ENCODE data around the gene INSIG1. TPM values are rescaled to one million over a fixed set of nuclear protein-coding genes. Genes with fewer than 3 reads are reported as not detected.

INSIG1 gene
- total RNA-seq (2021) (75.7 and 103 TPM in 2 replicates), Bru-seq, nascent RNA (percentile 98 among the genes with signal in this experiment), BruChase-seq, experiment 1, labeled RNA remaining after a 2-hour chase (percentile 97 among the genes with signal in this experiment), BruChase-seq, experiment 2, labeled RNA remaining after a 6-hour chase (percentile 95 among the genes with signal in this experiment)
- long read RNA-seq, transcript INSIG1-201 (6 exons, 3,010 nt) = major isoform, 164 of 253 reads
- long read RNA-seq, partial matches to known transcripts = 19 of 253 reads
- long read RNA-seq, other reads (novel, unspliced or antisense) = 67 of 253 reads

DNA sequence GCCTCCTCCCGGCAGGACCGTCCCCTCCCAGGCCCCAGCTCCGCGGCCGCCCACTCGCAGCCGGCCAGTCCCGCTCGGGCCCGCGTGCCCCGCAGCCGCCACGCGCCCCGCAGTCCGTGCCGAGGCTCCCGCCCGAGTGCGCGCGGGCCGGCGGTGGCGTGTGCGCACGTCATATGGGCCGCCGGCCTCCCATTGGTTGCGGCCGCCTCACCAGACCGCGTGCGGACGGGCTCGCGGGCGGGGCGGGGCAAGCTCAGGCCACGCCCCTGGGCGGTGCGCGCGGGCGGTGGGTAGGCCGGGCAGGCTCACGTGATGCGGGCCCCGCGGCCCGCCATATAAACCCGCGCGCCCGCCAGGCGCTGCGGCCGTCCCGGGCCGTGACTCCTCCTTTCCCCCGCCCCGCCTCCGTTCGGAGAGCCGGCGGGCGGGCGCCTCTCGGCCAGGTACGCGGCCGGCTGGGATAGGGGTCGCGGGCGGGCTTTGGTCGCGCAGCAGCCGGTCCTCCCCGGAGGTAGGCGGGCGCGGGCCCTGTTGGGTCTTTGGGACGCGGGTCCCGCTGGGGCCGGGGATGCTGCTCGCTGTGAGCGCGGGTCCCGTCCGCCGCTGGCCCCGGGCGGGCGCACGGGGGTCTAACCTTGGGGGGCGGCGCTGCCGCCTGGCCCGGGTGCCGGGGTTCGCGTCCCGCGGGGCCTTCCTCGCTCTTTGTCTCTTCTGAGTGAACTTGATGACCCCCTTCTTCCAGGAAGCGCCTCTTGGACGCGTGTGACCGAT lies at the start of gene INSIG1:
Gene INSIG1 (plus strand): TSS at position 362 of the 771 bp plus-strand sequence. CDS start 408 bp downstream, at position 770.
- Histone ChIP-seq H2AFZ (peak within 1 kb of the TSS; percentile 86), H3K27ac (peak within 1 kb of the TSS; percentile 81), H3K9me3 (ENCODE audit: insufficient read depth, low read depth) (no peaks in the 10 kb centered on the region), H3K27me3 (ENCODE audit: insufficient read depth, low read depth) (no peaks in the 10 kb centered on the region), H3K4me1 (replicated peaks; ENCODE audit: insufficient read depth) (peaks cover 42% of the 10 kb centered on the region), H3F3A (ENCODE audit: insufficient read depth, low read depth) (peaks cover 41% of the 10 kb centered on the region), H4K20me1 (ENCODE audit: insufficient read depth) (peaks cover 28% of the 10 kb centered on the region), H3K4me3 (peak within 1 kb of the TSS; percentile 90), H3K36me3 (ENCODE audit: low read depth) (peaks cover 24% of the 10 kb centered on the region), H3K79me2 (ENCODE audit: low read depth) (peaks cover 49% of the 10 kb centered on the region), H3K9me2 (ENCODE audit: insufficient read depth) (no peaks in the 10 kb centered on the region), H3K4me2 (peak within 1 kb of the TSS; percentile 93)
- POLR2A ChIA-PET (ENCODE audit: unreplicated experiment) = interaction anchor here (0.6 to 1.2 kb wide), 6 partner anchors 35 to 294 kb away, joined by 3 to 14 read pairs (median 6); no protein-coding TSS in a partner anchor
- peak; percentile 83 to 98 for DNase-seq
- TF ChIP-seq, protein P1, sequence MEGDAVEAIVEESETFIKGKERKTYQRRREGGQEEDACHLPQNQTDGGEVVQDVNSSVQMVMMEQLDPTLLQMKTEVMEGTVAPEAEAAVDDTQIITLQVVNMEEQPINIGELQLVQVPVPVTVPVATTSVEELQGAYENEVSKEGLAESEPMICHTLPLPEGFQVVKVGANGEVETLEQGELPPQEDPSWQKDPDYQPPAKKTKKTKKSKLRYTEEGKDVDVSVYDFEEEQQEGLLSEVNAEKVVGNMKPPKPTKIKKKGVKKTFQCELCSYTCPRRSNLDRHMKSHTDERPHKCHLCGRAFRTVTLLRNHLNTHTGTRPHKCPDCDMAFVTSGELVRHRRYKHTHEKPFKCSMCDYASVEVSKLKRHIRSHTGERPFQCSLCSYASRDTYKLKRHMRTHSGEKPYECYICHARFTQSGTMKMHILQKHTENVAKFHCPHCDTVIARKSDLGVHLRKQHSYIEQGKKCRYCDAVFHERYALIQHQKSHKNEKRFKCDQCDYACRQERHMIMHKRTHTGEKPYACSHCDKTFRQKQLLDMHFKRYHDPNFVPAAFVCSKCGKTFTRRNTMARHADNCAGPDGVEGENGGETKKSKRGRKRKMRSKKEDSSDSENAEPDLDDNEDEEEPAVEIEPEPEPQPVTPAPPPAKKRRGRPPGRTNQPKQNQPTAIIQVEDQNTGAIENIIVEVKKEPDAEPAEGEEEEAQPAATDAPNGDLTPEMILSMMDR (conservative IDR thresholded peaks at IDR 0.05) = no peak
- TF ChIP-seq EZH2 (IDR thresholded peaks at IDR 0.05; ENCODE audit: low read depth) = no peak
- intact Hi-C loops (cut with micrococcal nuclease; ENCODE audit: unreplicated experiment) = loop anchor here (1.0 to 2.0 kb wide), 6 partner anchors 35 to 293 kb away; no protein-coding TSS in a partner anchor
- no TSS peak for BruUV-seq (replicated peaks)
- CTCF ChIA-PET = interaction anchor here (0.6 to 0.8 kb wide), 5 partner anchors 47 to 369 kb away, joined by 3 to 6 read pairs (median 5); no protein-coding TSS in a partner anchor

DNA sequence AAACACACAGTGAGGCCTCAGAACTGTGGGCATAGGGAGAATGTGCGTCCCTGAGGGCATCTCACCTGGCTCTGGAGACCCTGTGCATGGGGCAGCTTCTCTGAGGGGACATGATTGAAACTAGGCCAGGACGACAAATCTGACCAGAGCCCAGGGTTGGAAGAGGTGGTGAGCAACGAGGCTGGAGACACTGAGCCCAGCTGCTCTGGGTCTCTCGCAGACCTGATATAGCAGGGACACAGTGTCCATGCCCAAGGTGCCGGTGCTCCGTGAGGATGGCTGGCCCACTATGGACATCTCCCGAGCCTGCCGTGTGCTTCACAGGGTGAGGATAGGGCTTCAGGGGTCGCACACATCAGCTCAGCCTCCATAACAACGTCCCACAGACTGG lies 49.3 kb upstream of the INSIG1 start:
- Histone ChIP-seq H3K27ac (no peak overlapping the region), H3K4me2 (no peak overlapping the region), H3K4me3 (no peak overlapping the region), H3F3A (ENCODE audit: insufficient read depth, low read depth) (no peaks in the 10 kb centered on the region), H4K20me1 (ENCODE audit: insufficient read depth) (no peaks in the 10 kb centered on the region), H3K36me3 (ENCODE audit: low read depth) (no peaks in the 10 kb centered on the region), H3K9me3 (ENCODE audit: insufficient read depth, low read depth) (peaks cover 9% of the 10 kb centered on the region), H3K79me2 (ENCODE audit: low read depth) (no peaks in the 10 kb centered on the region), H2AFZ (no peak overlapping the region), H3K27me3 (ENCODE audit: insufficient read depth, low read depth) (peaks cover 38% of the 10 kb centered on the region; the same call in 1 of the 2 replicates), H3K9me2 (ENCODE audit: insufficient read depth) (no peaks in the 10 kb centered on the region), H3K4me1 (replicated peaks; ENCODE audit: insufficient read depth) (peaks cover 9% of the 10 kb centered on the region; the same call in 1 of the 2 replicates)
- POLR2A ChIA-PET (ENCODE audit: unreplicated experiment) = no interaction called here
- no peak for DNase-seq
- no TSS peak for BruUV-seq (replicated peaks)
- no peak for TF ChIP-seq EZH2 (IDR thresholded peaks at IDR 0.05; ENCODE audit: low read depth)
- TF ChIP-seq, protein P1 (conservative IDR thresholded peaks at IDR 0.05) = no peak
- CTCF ChIA-PET = no interaction called here
- intact Hi-C loops (cut with micrococcal nuclease; ENCODE audit: unreplicated experiment) = no loop called here

DNA sequence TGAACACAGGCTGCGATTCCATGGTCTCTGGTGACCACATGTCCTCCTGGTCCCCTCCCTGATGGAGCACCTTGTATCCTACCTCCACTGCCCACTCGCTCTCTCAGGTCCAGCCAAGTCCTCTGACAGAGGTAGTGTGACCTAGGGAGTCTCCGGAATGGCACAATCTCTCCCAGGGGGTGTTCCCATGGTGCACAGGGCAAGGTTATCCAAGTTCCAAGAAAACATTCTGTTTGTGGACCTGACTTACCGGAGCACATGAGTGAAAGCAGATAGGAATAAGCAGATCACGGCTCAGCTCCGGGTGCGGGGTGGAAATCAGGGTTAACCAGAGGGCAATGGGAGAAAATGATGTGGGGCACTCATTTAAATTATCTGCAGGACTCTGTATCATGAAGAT lies 45.8 kb upstream of the INSIG1 start:
- no peak overlapping the region for H2AFZ ChIP-seq
- H3K9me3 ChIP-seq (ENCODE audit: insufficient read depth, low read depth) = no peaks in the 10 kb centered on the region
- no peak for TF ChIP-seq EZH2 (IDR thresholded peaks at IDR 0.05; ENCODE audit: low read depth)
- TF ChIP-seq, protein P1 (conservative IDR thresholded peaks at IDR 0.05) = no peak
- no peaks in the 10 kb centered on the region for H4K20me1 ChIP-seq (ENCODE audit: insufficient read depth)
- ChIA-PET CTCF (no interaction called here), POLR2A (ENCODE audit: unreplicated experiment) (interaction anchor here (0.6 kb wide), 2 partner anchors 46 to 249 kb away, joined by 5 read pairs; partner anchors contain the start of gene PAXIP1)
- BruUV-seq (replicated peaks) = no TSS peak
- H3F3A ChIP-seq (ENCODE audit: insufficient read depth, low read depth) = no peaks in the 10 kb centered on the region
- no peak overlapping the region for H3K27ac ChIP-seq
- peaks cover 33% of the 10 kb centered on the region for H3K27me3 ChIP-seq (ENCODE audit: insufficient read depth, low read depth)
- no peaks in the 10 kb centered on the region for H3K36me3 ChIP-seq (ENCODE audit: low read depth)
- no peak for DNase-seq
- peaks cover 14% of the 10 kb centered on the region for H3K4me1 ChIP-seq (replicated peaks; ENCODE audit: insufficient read depth)
- H3K9me2 ChIP-seq (ENCODE audit: insufficient read depth) = no peaks in the 10 kb centered on the region
- no peak overlapping the region for H3K4me3 ChIP-seq
- intact Hi-C loops (cut with micrococcal nuclease; ENCODE audit: unreplicated experiment) = no loop called here
- no peak overlapping the region for H3K4me2 ChIP-seq
- H3K79me2 ChIP-seq (ENCODE audit: low read depth) = no peaks in the 10 kb centered on the region

Data from PC-9 (cell line).